NCI-H2196 treated with DMSO at 0.1 percent for 48 hours (cell line): ENCODE results near the gene PAFAH2.
A peak's percentile ranks its signal among the peaks of the same experiment; 100 is the strongest.

ENCODE experiments used
- DNase-seq: peaks from one replicate; lab custom pipeline; 2025; ENCODE audit not compliant: unreplicated experiment; lab: John Stamatoyannopoulos, UW

PAFAH2 gene

DNA sequence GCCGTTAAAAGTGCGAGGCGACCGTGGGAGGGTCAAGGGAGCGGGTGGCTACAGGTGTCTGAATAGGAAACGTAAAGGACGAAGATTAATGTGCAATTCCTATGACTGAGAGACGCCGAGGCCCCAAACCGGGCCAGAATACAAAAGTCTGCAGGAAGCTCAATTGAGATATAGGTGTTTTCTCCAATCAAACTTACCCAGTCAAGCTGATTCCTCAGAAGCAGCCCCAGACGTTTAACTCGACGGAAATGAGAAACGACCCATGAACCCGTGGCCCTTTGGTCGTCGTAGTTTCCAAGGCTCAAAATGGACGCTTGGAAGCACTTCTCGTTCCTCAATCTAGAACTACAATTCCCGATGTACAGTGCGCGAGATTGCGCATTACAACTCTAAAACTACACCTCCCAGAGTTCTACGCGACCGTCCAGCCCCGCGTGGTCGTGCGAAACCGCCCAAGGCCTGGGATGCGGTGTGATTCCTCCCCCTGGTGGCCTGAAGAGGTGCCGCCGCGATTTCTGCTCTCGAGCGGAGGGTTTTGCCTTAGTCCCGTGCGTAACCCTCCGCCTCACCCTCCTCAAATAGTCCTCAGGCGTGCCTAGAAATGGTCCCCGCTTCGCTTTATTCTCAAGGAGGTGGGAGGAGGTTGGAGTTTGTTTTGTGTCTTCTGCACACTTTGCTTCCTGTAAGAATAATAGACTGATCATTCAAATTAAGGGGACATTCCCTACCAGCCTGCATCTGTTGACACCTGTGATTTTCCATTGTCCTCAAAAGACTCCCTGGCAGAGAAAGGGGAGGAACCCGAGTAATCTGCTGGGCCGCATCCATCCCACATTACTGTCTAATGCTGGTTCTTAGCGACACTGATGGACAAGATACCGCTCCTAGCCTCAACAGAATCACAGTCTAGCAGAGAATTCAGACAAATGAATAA is at the start of gene PAFAH2:
Gene PAFAH2 (minus strand): TSS at position 236 of the 934 bp plus-strand sequence. CDS start 7,247 bp downstream, outside the sequence.
- peak; percentile 98 for DNase-seq

DNA sequence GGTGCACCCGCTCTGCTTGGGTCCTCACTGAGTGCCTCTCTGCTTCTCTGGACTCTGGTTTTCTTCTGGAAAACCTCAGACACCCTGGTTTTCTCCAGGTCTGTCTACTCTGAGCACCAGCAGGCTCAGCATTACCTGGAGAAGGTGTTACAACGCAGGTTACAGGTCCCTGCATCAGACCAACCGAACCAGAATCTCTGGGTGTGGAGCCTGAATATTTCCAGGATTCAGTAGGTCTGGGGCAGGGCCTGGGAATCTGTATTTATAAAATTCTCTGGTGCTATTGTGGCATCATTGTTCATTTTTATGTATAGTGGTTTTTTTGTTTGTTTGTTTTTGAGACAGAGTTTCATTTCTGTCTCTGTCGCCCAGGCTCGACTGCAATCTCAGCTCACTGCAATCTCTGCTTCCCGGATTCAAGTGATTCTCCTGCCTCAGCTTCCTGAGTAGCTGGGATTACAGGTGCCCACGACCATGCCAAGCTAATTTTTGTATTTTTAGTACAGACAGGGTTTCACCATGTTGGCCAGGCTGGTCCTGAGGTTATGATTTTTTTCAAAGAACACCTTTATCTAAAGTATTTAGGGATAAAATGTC is 49.5 kb upstream of the PAFAH2 start:
- no peak for DNase-seq

DNA sequence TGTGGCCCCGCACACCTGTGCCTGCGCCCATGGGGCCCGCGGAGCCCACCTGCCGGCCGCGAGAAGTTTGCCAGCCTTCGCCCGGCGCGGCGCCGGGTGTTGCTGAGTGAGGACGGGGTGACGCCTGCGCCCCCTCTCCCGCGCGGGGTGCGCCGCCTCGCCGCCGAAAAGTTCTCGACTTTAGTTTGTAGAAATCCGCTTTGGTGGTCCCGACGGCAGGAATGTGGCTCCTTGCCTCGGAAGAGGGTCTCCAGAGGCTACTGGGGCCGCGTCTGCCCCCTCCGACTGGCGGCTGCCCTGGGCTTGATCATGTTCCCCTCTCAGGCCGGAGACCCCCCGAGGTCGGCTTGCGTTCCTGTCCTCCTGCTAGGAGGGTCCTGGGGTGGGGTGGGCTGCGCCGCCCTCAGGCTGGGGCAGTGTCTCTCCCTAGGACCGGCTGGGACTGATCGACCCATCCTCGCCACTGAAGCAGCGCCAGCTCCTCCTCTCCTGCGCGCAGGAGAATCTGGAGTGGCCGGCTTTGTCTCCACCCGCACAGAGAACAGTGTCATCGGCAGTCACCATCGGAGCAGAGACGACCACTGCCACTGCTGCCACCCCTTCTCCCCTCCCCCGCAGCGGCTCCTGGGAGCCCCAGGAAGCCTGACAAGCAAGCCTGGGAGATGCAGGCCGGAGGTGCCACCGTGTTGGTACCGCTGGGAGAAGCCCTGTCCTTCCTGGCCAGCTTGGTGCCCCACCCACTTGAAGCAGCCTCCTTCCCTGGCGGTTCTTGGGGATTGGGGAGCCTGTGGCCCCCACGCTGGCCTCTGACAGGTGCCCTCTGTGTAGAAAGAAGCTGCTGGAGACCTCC is 48.6 kb upstream of the PAFAH2 start:
- DNase-seq = no peak

DNA sequence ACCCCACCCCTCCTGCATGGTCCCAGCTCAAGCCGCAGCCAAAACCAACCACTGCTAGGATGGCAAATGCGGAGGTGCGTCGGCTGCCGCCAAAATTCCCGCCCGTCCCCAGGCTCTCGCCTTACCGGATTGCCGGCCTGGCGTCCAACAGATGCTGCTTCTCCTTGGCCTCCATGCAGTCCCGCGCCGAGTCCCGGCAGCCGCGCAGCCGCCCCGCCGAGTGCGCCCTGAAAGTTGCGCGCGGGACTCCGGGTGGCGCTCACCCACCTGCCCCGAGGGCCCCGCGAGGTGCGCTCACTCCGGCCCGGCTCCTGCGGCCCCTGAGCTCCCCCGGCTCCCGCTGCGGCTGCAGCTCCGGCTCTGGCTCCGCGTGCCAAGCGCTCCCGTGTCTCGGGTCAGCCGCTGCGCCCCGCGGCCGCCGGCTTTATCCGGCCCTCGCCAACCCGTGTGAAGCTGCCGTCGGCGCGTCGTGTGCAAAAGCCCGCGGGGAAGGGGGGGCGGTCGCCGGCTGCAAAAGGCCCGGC is 47.9 kb upstream of the PAFAH2 start, which contains the start of gene SLC30A2:
Gene SLC30A2 (minus strand): TSS at position 397 of the 524 bp plus-strand sequence. CDS start 222 bp downstream, at position 175.
- no peak for DNase-seq

DNA sequence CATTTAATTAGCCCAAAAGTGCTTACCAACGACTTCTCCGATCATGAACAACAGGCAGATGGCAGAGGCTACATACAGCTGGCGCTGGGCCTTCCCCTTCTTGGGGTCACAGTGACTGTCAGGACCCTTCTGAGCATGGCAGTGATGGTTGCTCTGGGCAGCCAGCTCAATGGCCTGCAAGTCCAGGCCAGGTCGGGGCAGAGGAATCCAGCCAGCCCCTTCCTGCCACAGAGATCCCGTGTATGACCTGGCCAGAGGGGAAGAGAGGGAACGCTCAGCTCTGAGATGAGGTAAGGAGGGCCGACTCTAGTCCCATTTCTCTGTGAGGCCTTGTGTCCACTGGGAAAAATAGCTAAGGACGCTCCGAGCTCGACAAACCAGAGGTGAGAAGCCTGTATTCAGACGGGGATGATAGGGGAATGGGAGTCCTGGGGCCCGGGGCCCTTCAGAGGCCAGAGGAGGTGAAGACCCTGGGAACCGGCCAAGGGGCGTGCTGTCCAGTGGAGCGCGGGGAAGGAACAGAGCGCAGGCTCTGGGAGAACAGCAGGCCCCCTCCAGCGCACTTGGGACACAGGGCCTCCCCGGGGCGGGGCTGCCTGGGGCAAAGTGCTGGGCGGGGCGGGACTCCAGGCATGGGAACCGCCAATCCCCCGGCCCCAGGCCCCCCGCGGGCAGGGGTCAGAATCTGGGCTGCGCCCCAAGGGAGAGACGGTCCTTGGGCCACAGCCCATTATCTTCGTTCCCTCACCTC is 47.3 kb upstream of the PAFAH2 start:
- no peak for DNase-seq

DNA sequence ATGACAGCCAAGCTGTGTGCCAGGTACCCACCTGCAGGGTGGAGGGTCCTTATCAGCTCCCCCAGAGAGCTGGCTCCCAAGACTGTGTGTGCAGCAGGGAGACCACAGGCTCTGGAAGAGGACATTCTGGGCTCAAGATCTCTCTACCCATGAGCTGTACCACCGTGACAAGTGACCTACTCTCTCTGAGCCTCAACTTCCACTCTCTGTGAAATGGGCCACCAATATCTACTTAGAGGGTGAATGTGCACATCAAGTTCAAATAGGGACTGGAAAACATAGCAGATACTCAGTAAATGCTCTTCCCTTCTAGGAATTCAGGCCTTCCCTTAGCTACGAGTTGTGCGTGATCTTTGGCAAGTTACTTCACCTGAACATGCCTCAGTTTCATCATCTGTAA is 46.6 kb upstream of the PAFAH2 start:
- no peak for DNase-seq

DNA sequence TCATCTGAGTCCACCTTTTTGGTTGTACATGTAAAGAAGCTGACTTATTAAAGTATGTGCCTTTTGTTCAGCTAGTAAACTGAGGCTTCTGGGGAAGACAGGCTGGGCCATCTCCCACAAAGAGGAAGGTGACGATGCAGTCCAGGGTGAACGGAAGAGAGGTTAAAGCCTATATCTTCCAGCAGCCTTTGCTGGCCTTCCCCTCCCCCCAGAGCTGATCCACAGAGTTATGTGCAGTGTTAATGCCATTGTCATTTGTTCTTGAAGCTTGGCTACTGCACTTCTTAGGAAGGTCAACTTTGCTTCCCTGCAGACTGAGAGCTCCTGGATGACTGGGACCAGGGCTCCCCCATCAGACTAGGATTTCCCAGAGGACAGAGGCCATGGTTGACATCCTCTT is 45.9 kb upstream of the PAFAH2 start:
- no peak for DNase-seq

DNA sequence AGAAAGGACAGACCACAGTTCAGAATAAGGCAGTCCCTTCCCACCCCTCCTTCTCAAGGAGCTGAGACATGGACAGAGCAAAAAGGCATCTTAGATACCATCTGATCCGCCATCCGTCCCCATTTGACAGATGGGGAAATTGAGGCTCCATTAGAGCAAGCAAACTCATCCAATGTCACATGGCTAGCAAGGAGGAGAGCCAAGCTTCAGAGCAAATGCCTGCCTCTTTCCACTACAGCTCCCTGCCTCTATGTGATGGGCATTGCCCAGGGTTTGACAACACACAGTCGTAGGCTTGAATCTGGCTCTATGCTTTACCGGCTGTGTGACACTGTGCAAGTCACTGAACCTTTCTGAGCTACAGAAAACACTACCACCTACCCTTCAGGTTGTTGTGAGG is 44.1 kb upstream of the PAFAH2 start:
- no peak for DNase-seq

DNA sequence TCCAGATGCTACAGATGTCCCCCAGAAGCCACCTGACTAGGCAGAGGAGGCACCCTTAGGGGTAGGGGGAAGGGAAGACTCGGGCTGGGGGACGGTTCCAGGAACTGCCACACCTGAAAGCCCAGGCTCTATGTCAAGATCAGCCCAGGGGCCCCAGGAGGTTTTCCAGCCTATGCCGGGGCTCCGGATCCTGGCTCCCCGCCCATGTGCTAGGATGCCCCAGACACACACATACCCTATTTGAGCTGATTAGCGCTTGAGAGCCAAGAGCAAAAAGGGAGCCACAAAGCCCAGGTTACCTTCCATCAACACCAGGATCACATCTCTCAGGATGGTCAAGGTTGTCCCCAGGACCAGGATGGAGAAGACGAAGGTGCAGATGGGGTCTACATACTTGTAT is 43.5 kb upstream of the PAFAH2 start:
- DNase-seq = no peak

DNA sequence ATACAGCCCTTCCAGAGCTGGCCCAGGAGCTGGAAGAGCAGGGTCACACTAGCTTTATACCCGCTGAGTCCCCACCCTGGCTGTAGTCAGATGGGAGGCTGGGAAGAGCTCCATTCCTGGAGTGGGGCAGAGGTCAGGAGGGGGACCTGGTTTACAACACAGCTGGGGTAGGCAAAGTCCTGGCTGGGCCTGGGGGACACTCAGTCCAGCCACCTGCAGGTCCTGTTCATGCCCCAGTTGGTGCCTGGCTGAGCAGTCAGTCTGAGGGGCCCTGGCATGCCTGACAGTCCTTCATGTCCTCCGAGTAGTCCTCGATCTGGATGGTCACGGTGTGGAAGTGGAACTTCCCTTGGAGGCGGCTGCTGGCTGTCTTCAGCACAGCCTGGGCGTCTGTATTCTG is 41.0 kb upstream of the PAFAH2 start:
- DNase-seq = no peak

DNA sequence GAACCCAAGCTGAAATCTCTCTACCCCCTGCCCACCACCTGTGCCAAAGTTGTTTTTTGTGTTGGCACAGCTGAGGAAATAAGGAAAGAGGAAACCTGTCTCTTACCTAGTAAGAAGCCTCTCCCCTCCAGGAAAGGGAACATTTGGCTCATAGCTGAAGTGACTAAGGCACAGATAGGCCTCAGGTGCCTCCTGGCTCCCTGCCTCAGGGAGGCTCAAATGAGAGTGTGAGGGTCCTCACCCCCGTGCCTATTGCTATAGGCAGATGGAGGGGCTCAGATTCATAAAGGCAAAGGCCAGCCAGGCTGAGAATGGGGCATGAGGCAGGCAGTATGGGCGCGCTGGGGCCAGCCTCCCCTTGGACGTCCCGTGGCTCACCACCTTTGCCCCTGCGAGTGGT is 40.6 kb upstream of the PAFAH2 start:
- DNase-seq = no peak

DNA sequence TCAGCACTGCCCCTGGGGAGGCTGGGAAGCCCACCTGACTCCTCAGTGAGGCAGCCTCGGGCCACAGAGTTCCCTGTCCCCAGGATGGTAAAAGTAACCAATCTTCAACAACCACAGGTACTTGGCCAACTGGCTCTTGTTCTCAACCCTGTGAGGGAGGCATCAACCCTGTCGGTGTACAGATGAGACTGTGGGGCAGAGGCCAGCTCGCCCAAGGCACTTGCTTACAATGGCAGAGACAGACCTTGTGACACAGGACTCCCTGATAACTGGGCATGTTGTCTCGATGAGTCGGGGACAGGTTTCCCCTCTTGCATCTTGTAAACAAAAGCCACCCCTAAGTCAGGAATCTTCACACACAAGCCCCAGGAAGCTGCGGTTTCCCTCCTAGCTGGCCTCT is 40.0 kb upstream of the PAFAH2 start:
- no peak for DNase-seq

DNA sequence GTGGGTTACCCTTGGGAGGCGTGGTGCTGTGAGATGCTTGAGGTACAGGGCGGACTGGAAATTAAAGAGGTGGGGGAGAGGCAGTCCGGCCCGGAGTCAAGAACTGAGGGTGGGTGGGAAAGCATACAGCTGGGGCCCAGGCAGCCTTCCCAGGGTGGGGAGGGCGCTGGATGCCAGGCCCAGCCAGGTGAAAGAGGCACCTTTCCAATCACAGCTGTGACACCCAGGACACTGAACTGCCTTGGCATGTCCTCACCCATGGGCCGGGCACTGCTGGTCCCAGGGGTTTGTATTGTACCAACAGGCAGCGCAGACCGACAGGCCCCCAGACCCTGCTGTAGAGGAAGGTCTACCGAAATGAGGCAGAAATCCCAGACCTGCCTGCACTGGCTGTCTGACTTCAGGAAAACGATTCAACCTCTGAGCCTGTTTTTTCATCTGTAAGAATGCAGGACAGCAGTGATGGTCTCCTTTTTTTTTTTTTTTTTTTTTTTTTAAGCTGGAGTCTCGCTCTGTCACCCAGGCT is 39.0 kb upstream of the PAFAH2 start:
- DNase-seq = no peak

DNA sequence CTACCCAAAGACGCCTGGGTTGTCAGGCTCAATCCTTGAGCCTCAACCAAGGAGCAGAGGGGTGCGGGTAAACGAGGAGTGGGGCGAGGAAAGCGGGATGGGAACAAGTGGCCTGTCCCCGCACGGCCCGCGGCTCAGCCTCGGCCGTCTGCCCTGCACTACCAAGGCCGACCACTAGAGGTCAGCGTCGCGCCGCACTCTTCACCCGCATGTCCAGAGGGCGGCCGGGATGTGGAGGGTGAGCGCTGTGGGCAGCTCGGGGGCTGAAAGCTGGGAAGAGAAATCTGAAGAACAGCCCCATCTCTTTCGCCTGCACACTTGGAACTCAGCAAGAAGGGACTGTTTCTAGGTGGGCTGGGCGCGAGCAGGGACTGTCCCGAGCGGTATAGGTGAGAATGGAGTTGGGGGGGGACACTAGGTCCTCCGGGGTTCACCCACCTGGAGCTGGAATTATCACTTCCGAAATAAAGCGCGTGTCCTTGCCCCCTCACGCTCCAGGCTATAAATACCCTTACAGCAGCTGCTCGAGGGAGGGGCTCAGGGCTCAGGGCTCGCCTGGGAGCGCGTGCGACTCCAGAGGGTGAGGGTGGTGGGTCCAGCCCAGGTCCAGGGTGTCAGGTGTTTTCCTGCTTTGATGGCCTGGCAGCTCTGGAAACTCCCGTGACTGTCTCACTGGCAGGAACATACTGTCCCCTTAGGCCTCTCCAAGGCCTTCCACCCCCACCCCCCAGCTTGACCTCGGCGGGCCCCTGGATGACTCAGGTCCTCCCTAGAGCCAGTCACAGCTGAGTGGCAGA is 38.3 kb upstream of the PAFAH2 start:
- DNase-seq = peak; percentile 43

DNA sequence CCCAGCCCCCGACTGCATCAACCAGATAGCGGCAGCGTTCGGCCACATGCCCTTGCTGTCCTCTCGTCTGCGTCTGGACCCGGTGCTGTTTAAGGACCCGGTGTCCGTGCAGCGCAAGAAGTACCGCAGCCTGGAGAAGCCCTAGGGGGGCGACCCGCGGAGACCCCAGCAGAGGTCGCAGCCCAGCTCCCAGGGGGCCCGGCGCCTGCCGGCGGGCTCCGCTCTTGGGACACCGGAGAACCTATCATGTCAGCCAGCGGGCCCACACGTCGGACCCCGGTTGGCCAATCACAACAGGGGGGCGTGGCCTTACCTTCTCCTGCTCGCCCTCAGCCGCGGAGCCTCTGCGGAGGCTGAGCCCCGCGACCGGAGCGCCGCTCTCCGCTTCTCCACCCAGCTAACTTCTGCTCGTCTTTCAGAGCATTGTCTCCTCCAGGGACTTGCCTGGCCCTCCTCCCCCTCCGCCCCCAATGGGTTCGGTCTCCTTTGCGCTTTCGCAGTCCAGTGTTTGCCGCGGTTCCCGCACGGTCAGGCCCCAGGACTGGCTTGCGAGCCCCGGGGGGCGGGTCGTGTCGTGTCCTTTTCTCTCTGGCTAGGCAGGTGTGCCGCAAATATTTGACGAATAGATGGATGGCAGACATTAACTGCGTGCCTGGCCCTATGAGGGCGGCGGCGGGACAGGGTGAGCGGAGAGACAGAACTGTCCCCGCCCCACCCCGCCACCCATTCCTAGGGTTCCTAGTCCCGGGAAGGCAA is 37.5 kb upstream of the PAFAH2 start:
- peak; percentile 83 for DNase-seq

DNA sequence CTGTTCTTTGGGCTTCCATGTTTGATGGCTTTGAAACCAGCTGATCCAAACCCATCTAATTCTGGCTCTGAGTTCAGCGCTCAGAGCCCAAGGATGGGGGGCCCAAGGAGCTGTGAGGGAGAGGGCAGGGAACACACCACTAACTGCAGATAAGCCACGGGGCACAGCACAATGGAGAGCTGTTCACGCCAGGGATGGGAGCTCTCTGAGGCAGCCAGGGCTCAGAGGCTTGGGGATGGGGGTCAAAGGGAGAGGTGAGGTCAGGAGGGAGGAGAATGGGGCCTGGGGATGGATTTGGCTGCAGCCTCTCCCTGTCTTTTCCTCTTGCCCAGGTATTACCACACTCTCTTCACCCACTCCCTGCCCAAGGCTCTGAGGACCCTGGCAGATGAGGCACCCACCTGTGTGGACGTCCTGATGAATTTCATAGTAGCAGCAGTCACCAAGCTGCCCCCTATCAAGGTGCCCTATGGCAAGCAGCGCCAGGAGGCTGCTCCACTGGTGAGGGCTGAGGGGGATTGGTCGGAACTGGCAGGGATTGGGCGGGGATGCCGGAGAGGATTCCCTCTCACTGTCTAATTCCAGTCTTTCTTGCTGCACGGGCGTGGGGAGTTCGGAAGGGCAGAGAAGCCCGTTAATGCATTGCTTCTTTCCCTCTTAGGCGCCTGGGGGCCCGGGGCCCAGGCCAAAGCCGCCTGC is 36.8 kb upstream of the PAFAH2 start:
- no peak for DNase-seq

DNA sequence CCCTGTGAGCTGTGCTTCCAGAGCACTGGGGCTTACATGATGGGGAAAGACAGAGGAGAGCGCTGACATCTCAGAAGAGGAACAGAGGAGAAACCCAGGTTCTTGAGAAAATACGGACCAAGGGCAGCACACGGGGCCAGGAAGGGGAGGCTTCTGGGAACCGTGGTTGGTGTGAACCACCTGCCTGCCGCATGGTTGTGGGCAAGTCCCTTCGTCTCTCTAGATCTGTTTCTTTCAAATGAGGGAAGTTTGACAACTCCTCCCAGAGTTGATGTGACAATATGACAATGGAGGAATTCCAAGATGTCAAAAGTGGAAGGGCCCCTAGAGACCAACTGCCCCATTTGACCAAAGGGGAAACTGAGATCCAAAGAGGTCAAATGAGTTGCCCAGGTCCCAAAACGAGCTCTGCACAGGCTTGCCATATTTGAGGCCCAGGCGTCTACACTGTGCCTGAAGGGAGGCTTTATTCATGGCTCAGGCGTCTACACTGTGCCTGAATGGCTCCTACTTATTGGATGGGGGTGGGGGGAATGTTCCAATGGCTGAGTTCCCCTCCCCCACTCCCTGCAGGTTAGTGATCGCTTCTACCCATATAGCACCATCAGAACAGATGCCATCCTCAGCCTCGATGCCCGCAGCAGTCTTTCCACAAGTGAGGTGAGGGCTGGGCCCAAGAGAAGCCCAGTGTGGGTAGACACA is 34.9 kb upstream of the PAFAH2 start:
- no peak for DNase-seq
